Measurements from ENCODE around the gene HOXB1. TPM values are rescaled to one million over a fixed set of nuclear protein-coding genes. Genes with fewer than 3 reads are reported as not detected.

The HOXB1 gene
- total and polyA plus RNA-seq, 7 experiments from 2014 or later, result not detected

GRCh38 chr17:48565022-48565554 lies 34.3 kb upstream of the HOXB1 start:
- no peak overlapping the region for H3K27ac Mint-ChIP-seq
- no peaks in the 10 kb centered on the region for H3K36me3 ChIP-seq (ENCODE audit: control insufficient read depth in 2 of 3, insufficient read depth in 3 of 3, low read length in 3 of 3)
- H3K27me3 Mint-ChIP-seq, result peaks cover 9 to 36% (median 17%) of the 10 kb centered on the region in 5 donors
- H3K36me3 Mint-ChIP-seq, result peaks cover 0 to 16% (median 0%) of the 10 kb centered on the region in 5 donors
- ATAC-seq (no peak), DNase-seq (no peak)
- H3K4me3 Mint-ChIP-seq, result peak overlapping the region in 5 of 10 donors; percentile 14 to 52 (median 33)
- no peaks in the 10 kb centered on the region for H3K9me3 ChIP-seq (ENCODE audit: control insufficient read depth in 2 of 3, low read length in 3 of 3)
- no peak overlapping the region for H3K4me3 ChIP-seq (ENCODE audit: low read length)
- H3K27ac ChIP-seq (ENCODE audit: low read depth, low read length), result no peak overlapping the region
- H3K9me3 Mint-ChIP-seq, result peaks cover 0 to 1% (median 0%) of the 10 kb centered on the region in 11 donors
- H3K27me3 ChIP-seq (ENCODE audit: control insufficient read depth in 2 of 2, insufficient read depth in 2 of 2, low read length in 2 of 2), result peaks cover 0 to 4% of the 10 kb centered on the region in 2 donors
- H3K4me1 Mint-ChIP-seq, result peaks cover 0 to 21% (median 11%) of the 10 kb centered on the region in 7 donors
- no peaks in the 10 kb centered on the region for H3K4me1 ChIP-seq (ENCODE audit: control insufficient read depth in 2 of 2, insufficient read depth in 2 of 2, low read length in 2 of 2)
- CTCF ChIA-PET, result no interaction called here
- intact Hi-C loops (cut with micrococcal nuclease), result no loop called here
- POLR2A ChIA-PET, result interaction anchor here (2.3 kb wide), 1 partner anchor 10 kb away, joined by 7 read pairs; no protein-coding TSS in a partner anchor

GRCh38 chr17:48564188-48565021 lies 33.6 kb upstream of the HOXB1 start:
- POLR2A ChIA-PET, result no interaction called here
- peaks cover 9 to 34% (median 12%) of the 10 kb centered on the region in 5 donors for H3K27me3 Mint-ChIP-seq

GRCh38 chr17:48563867-48564187 lies 33.0 kb upstream of the HOXB1 start:
- H3K4me3 ChIP-seq (ENCODE audit: low read length), result no peak overlapping the region
- DNase-seq (no peak), ATAC-seq (no peak)
- no peak overlapping the region for H3K27ac ChIP-seq (ENCODE audit: low read depth, low read length)
- Mint-ChIP-seq H3K9me3 (peaks cover 0 to 1% (median 0%) of the 10 kb centered on the region in 11 donors), H3K27me3 (peaks cover 9 to 39% (median 12%) of the 10 kb centered on the region in 5 donors), H3K27ac (peak overlapping the region in 1 of 9 donors; percentile 37), H3K4me3 (peak overlapping the region in 6 of 10 donors; percentile 12 to 54 (median 48)), H3K36me3 (peaks cover 0 to 14% (median 0%) of the 10 kb centered on the region in 5 donors), H3K4me1 (peaks cover 0 to 16% (median 8%) of the 10 kb centered on the region in 7 donors)
- intact Hi-C loops (cut with micrococcal nuclease), result no loop called here
- no peaks in the 10 kb centered on the region for H3K9me3 ChIP-seq (ENCODE audit: control insufficient read depth in 2 of 3, low read length in 3 of 3)
- peaks cover 0 to 1% of the 10 kb centered on the region in 2 donors for H3K27me3 ChIP-seq (ENCODE audit: control insufficient read depth in 2 of 2, insufficient read depth in 2 of 2, low read length in 2 of 2)
- no peaks in the 10 kb centered on the region for H3K4me1 ChIP-seq (ENCODE audit: control insufficient read depth in 2 of 2, insufficient read depth in 2 of 2, low read length in 2 of 2)
- POLR2A ChIA-PET, result interaction anchor here (1.1 kb wide), 1 partner anchor 17 kb away, joined by 3 read pairs; no protein-coding TSS in a partner anchor
- CTCF ChIA-PET, result no interaction called here
- H3K36me3 ChIP-seq (ENCODE audit: control insufficient read depth in 2 of 3, insufficient read depth in 3 of 3, low read length in 3 of 3), result no peaks in the 10 kb centered on the region

More at GRCh38 chr17:48564188-48565021, 33.6 kb upstream of the HOXB1 start:
- H3K27me3 ChIP-seq (ENCODE audit: control insufficient read depth in 2 of 2, insufficient read depth in 2 of 2, low read length in 2 of 2), result peaks cover 0 to 4% of the 10 kb centered on the region in 2 donors
- Mint-ChIP-seq H3K9me3 (peaks cover 0 to 1% (median 0%) of the 10 kb centered on the region in 11 donors), H3K36me3 (peaks cover 0 to 16% (median 0%) of the 10 kb centered on the region in 5 donors), H3K27ac (no peak overlapping the region), H3K4me3 (peak overlapping the region in 6 of 10 donors; percentile 14 to 54 (median 42)), H3K4me1 (peaks cover 0 to 21% (median 11%) of the 10 kb centered on the region in 7 donors)
- CTCF ChIA-PET, result no interaction called here
- peak; percentile 14 for ATAC-seq
- no peak for DNase-seq
- no peak overlapping the region for H3K27ac ChIP-seq (ENCODE audit: low read depth, low read length)
- H3K9me3 ChIP-seq (ENCODE audit: control insufficient read depth in 2 of 3, low read length in 3 of 3), result no peaks in the 10 kb centered on the region
- H3K4me1 ChIP-seq (ENCODE audit: control insufficient read depth in 2 of 2, insufficient read depth in 2 of 2, low read length in 2 of 2), result no peaks in the 10 kb centered on the region
- H3K4me3 ChIP-seq (ENCODE audit: low read length), result no peak overlapping the region
- intact Hi-C loops (cut with micrococcal nuclease), result no loop called here
- no peaks in the 10 kb centered on the region for H3K36me3 ChIP-seq (ENCODE audit: control insufficient read depth in 2 of 3, insufficient read depth in 3 of 3, low read length in 3 of 3)

- H3K36me3 ChIP-seq (ENCODE audit: control insufficient read depth in 2 of 3, insufficient read depth in 3 of 3, low read length in 3 of 3), result no peaks in the 10 kb centered on the region
- no peak for DNase-seq
- Mint-ChIP-seq H3K27me3 (peaks cover 9 to 44% (median 14%) of the 10 kb centered on the region in 5 donors), H3K36me3 (peaks cover 0 to 13% (median 0%) of the 10 kb centered on the region in 5 donors), H3K27ac (peak overlapping the region in 1 of 9 donors; percentile 37), H3K9me3 (peaks cover 0 to 1% (median 0%) of the 10 kb centered on the region in 11 donors), H3K4me3 (peak overlapping the region in 5 of 10 donors; percentile 36 to 54 (median 48)), H3K4me1 (peaks cover 0 to 15% (median 3%) of the 10 kb centered on the region in 7 donors)
- H3K4me1 ChIP-seq (ENCODE audit: control insufficient read depth in 2 of 2, insufficient read depth in 2 of 2, low read length in 2 of 2), result no peaks in the 10 kb centered on the region
- no peaks in the 10 kb centered on the region for H3K27me3 ChIP-seq (ENCODE audit: control insufficient read depth in 2 of 2, insufficient read depth in 2 of 2, low read length in 2 of 2)
- no peaks in the 10 kb centered on the region for H3K9me3 ChIP-seq (ENCODE audit: control insufficient read depth in 2 of 3, low read length in 3 of 3)
- POLR2A ChIA-PET, result interaction anchor here (1.1 kb wide), 1 partner anchor 16 kb away, joined by 3 read pairs; no protein-coding TSS in a partner anchor
- intact Hi-C loops (cut with micrococcal nuclease), result no loop called here
- CTCF ChIA-PET, result no interaction called here
- no peak for ATAC-seq
- no peak overlapping the region for H3K27ac ChIP-seq (ENCODE audit: low read depth, low read length)
- no peak overlapping the region for H3K4me3 ChIP-seq (ENCODE audit: low read length)
Measured at GRCh38 chr17:48563385-48563838, 32.6 kb upstream of the HOXB1 start.

GRCh38 chr17:48562934-48563333 lies 32.1 kb upstream of the HOXB1 start:
- Mint-ChIP-seq H3K4me3 (no peak overlapping the region), H3K9me3 (peaks cover 0 to 1% (median 0%) of the 10 kb centered on the region in 11 donors), H3K27ac (no peak overlapping the region), H3K4me1 (peaks cover 0 to 15% (median 0%) of the 10 kb centered on the region in 7 donors), H3K36me3 (peaks cover 0 to 10% (median 0%) of the 10 kb centered on the region in 5 donors), H3K27me3 (peaks cover 9 to 48% (median 17%) of the 10 kb centered on the region in 5 donors)
- H3K4me1 ChIP-seq (ENCODE audit: control insufficient read depth in 2 of 2, insufficient read depth in 2 of 2, low read length in 2 of 2), result no peaks in the 10 kb centered on the region
- DNase-seq, result no peak
- H3K36me3 ChIP-seq (ENCODE audit: control insufficient read depth in 2 of 3, insufficient read depth in 3 of 3, low read length in 3 of 3), result no peaks in the 10 kb centered on the region
- H3K9me3 ChIP-seq (ENCODE audit: control insufficient read depth in 2 of 3, low read length in 3 of 3), result no peaks in the 10 kb centered on the region
- no peak overlapping the region for H3K4me3 ChIP-seq (ENCODE audit: low read length)
- CTCF ChIA-PET, result no interaction called here
- ATAC-seq, result no peak
- POLR2A ChIA-PET, result interaction anchor here (1.1 kb wide), 1 partner anchor 16 kb away, joined by 3 read pairs; no protein-coding TSS in a partner anchor
- no peak overlapping the region for H3K27ac ChIP-seq (ENCODE audit: low read depth, low read length)
- no peaks in the 10 kb centered on the region for H3K27me3 ChIP-seq (ENCODE audit: control insufficient read depth in 2 of 2, insufficient read depth in 2 of 2, low read length in 2 of 2)
- intact Hi-C loops (cut with micrococcal nuclease), result no loop called here

GRCh38 chr17:48561884-48562810 lies 31.3 kb upstream of the HOXB1 start:
- DNase-seq (no peak), ATAC-seq (peak; percentile 61)
- intact Hi-C loops (cut with micrococcal nuclease), result no loop called here
- CTCF ChIA-PET, result interaction anchor here (0.5 kb wide), 1 partner anchor 18 kb away, joined by 3 read pairs; no protein-coding TSS in a partner anchor
- Mint-ChIP-seq H3K27me3 (peaks cover 9 to 52% (median 18%) of the 10 kb centered on the region in 5 donors), H3K9me3 (peaks cover 0 to 1% (median 0%) of the 10 kb centered on the region in 11 donors), H3K4me3 (peak overlapping the region in 1 of 10 donors; percentile 54), H3K4me1 (peaks cover 0 to 15% (median 0%) of the 10 kb centered on the region in 7 donors), H3K36me3 (peaks cover 0 to 10% (median 0%) of the 10 kb centered on the region in 5 donors), H3K27ac (no peak overlapping the region)
- H3K4me1 ChIP-seq (ENCODE audit: control insufficient read depth in 2 of 2, insufficient read depth in 2 of 2, low read length in 2 of 2), result no peaks in the 10 kb centered on the region
- H3K9me3 ChIP-seq (ENCODE audit: control insufficient read depth in 2 of 3, low read length in 3 of 3), result no peaks in the 10 kb centered on the region
- no peak overlapping the region for H3K4me3 ChIP-seq (ENCODE audit: low read length)
- no peaks in the 10 kb centered on the region for H3K36me3 ChIP-seq (ENCODE audit: control insufficient read depth in 2 of 3, insufficient read depth in 3 of 3, low read length in 3 of 3)
- POLR2A ChIA-PET, result interaction anchor here (1.0 kb wide), 1 partner anchor 16 kb away, joined by 3 read pairs; no protein-coding TSS in a partner anchor
- no peaks in the 10 kb centered on the region for H3K27me3 ChIP-seq (ENCODE audit: control insufficient read depth in 2 of 2, insufficient read depth in 2 of 2, low read length in 2 of 2)
- H3K27ac ChIP-seq (ENCODE audit: low read depth, low read length), result no peak overlapping the region

Data from naive thymus-derived CD4-positive, alpha-beta T cell (primary cell).